Karpas-422 (cell line): Measurements from ENCODE around the gene COPA. TPM values are rescaled to one million over a fixed set of nuclear protein-coding genes. Genes with fewer than 3 reads are reported as not detected.

Experiments
- DNase-seq: peaks from one replicate; pipeline ENCODE4 v3.0.0-alpha.2; 2015
- H2AFZ ChIP-seq: fragments of 200-600 bp; sonication (generic); 2 replicates; pipeline ENCODE4 v1.6.1; 2014; ENCODE audit warnings: antibody characterized with exemption, low read length, mixed read lengths
- H3K27ac ChIP-seq: fragments of 200-600 bp; sonication (generic); 2 replicates; pipeline ENCODE4 v1.5.1; 2014; ENCODE audit warnings: mild to moderate bottlenecking, low read length, moderate library complexity
- H3K27me3 ChIP-seq: fragments of 200-600 bp; sonication (generic); 2 replicates; pipeline ENCODE4 v1.6.1; 2014; ENCODE audit warnings: low read length, mixed read lengths
- H3K36me3 ChIP-seq: fragments of 200-600 bp; sonication (generic); 2 replicates; pipeline ENCODE4 v1.6.1; 2014; ENCODE audit warnings: low read length, mixed read lengths; ENCODE audit not compliant: insufficient read depth
- H3K4me1 ChIP-seq: fragments of 200-600 bp; sonication (generic); 2 replicates; pipeline ENCODE4 v1.6.1; 2014; ENCODE audit warnings: mild to moderate bottlenecking, low read length, mixed read lengths
- H3K4me2 ChIP-seq: fragments of 200-600 bp; sonication (generic); 2 replicates; pipeline ENCODE4 v1.6.1; 2014; ENCODE audit warnings: low read length, low read depth, mild to moderate bottlenecking; ENCODE audit not compliant: poor library complexity, severe bottlenecking
- H3K4me3 ChIP-seq: fragments of 200-600 bp; sonication (generic); 2 replicates; pipeline ENCODE4 v1.5.1; 2014; ENCODE audit warnings: mild to moderate bottlenecking, antibody characterized with exemption, low read length, mixed read lengths
- H3K79me2 ChIP-seq: fragments of 200-600 bp; sonication (generic); 2 replicates; pipeline ENCODE4 v1.6.1; 2014; ENCODE audit warnings: mild to moderate bottlenecking, low read length, mixed read lengths
- H3K9ac ChIP-seq: fragments of 200-600 bp; sonication (generic); 2 replicates; pipeline ENCODE4 v1.6.0; 2014; ENCODE audit warnings: low read length
- H3K9me2 ChIP-seq: fragments of 200-600 bp; sonication (generic), shearing (Covaris generic); replicated peaks from 2 replicates; pipeline ENCODE4 v1.6.0; 2014; ENCODE audit warnings: mild to moderate bottlenecking, low read length, moderate library complexity; ENCODE audit not compliant: insufficient read depth
- H3K9me3 ChIP-seq: fragments of 300-700, 200-600 bp; sonication (generic); 2 replicates; pipeline ENCODE4 v1.6.1; 2014; ENCODE audit warnings: low read length, mixed read lengths
- H4K20me1 ChIP-seq: fragments of 200-600 bp; sonication (generic); 2 replicates; pipeline ENCODE4 v1.6.1; 2014; ENCODE audit warnings: mild to moderate bottlenecking, antibody characterized with exemption, low read length, low read depth; ENCODE audit not compliant: insufficient read depth
- total RNA-seq: library from RNA; depleted of rRNA; stranded (reverse); fragments of >200 nt; shearing (Covaris generic); gene quantifications from 2 replicates; pipeline ENCODE4 v1.2.3, GENCODE V29; 2014; ENCODE audit warnings: low replicate concordance

Gene COPA
- total RNA-seq, 1 experiment from 2014 or later: 107 TPM

DNA sequence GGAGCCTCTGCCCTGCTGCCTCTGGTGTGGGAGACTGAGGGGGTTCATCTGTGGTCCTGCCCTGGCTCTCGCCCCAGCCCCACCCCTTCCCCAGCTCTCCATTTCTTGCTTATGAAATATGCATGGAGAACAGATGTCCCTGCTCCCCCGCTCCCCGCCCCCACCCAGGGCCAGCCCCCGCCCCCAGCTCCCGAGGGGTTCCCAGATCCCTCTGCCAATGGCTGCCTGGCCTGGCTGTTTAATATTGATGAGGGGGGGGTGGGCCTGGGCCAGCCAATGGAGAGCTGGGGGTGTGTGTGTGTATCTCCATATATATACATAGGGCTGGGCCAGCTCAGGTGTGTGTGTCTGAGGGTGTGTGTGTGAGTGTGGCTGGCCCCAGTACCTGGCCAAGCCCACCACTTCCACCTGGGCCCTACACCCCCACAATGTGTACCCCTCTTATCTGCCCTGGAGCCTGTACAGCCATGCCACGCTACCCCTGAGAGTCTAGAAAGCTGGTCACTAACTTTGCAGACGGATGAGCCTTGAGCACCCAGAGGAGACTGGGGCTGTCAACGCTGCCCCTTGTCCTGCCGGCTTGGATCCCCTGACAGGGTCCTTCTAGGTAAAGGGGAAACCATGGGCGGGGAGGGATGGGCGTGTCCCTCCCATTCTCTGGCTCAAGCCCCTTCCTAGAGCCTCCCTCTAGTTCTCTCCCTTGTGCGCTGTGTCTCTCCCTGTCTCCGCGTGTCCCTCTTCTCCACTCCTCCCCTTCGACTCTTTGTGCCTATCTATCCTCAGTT is 23.9 kb upstream of the COPA start, which contains the start of gene NHLH1:
Gene NHLH1, plus strand, starts transcription at position 341 of the 785 bp plus-strand sequence. CDS start 3,661 bp downstream, outside the sequence.
- H3K36me3 ChIP-seq: no peaks in the 10 kb centered on the region
- no peaks in the 10 kb centered on the region for H3K9me3 ChIP-seq
- H4K20me1 ChIP-seq: no peaks in the 10 kb centered on the region
- no peak within 1 kb of the TSS for H3K4me3 ChIP-seq
- no peak within 1 kb of the TSS for H2AFZ ChIP-seq
- no peak within 1 kb of the TSS for H3K9ac ChIP-seq
- H3K79me2 ChIP-seq: no peaks in the 10 kb centered on the region
- no peaks in the 10 kb centered on the region for H3K9me2 ChIP-seq
- no peak within 1 kb of the TSS for H3K27ac ChIP-seq
- DNase-seq: peak; percentile 84
- no peak within 1 kb of the TSS for H3K4me2 ChIP-seq
- peaks cover 18% of the 10 kb centered on the region for H3K4me1 ChIP-seq
- H3K27me3 ChIP-seq: no peaks in the 10 kb centered on the region

DNA sequence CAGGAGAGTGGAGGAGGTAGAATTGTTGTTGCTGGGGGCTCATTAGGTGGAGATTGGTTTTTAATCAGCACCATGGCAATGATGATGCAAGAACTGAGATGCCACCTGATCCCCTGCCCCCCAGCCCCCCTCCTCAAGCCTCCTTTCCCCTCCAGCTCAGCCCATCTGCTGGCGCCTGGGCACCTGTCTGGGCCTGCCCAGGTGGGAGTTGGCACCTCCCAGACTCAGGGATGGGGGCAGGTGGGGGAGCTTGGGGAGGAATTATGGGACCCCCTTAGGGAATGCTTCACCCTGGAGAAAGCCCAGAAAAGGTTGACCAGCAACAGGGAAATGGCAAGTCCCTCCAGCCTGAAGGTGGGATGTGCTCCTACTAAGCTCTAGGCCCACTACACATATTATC is 22.3 kb upstream of the COPA start:
- Histone ChIP-seq H3K9me3 (no peaks in the 10 kb centered on the region), H3K27ac (no peak overlapping the region), H3K9me2 (no peaks in the 10 kb centered on the region), H3K4me1 (peaks cover 18% of the 10 kb centered on the region), H4K20me1 (no peaks in the 10 kb centered on the region), H3K79me2 (no peaks in the 10 kb centered on the region), H3K9ac (no peak overlapping the region), H3K36me3 (no peaks in the 10 kb centered on the region), H2AFZ (no peak overlapping the region), H3K4me3 (no peak overlapping the region), H3K4me2 (no peak overlapping the region), H3K27me3 (no peaks in the 10 kb centered on the region)
- DNase-seq: no peak

DNA sequence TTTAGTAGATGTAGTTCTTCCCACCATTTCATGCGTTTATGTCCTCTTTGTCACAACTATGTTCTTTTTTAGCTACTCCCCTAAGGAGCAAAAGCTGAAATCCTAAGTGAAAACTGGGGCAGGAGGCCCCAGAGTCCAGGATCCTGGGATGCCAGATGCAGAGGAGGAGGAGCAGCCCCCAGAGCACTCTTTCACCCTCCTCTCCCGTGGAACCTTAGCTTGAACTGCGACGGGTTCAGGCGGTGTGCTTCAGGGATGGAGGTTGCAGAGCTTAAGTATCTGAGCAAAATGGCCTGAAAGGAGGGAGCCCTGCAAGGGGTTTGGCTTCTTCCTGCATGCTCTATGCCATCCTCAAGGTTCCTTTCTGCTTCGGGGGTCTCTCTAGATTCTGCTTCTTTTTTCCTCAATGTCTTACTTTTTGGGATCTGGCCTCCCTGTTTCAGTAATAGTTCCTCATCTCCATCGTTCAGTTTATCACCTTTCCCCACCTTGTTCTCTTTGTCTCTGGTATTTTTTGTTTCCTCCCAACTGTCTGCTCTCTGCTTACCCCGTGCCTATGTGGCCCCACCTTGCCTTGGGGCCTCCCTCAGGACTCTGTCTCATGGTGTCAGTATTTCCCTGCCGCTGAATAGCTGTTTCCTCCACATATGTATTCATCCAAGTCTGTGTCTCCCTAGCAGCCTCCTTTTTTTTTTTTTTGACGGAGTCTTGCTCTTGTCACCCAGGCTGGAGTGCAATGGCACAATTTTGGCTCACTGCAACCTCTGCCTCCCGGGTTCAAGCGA is 21.1 kb upstream of the COPA start:
- H2AFZ ChIP-seq: no peak overlapping the region
- no peaks in the 10 kb centered on the region for H3K27me3 ChIP-seq
- H3K79me2 ChIP-seq: no peaks in the 10 kb centered on the region
- no peak overlapping the region for H3K9ac ChIP-seq
- 0 out of 2 replicates have a peak, but pooled peaks cover 4% of the 10 kb centered on the region for H3K36me3 ChIP-seq
- no peak overlapping the region for H3K4me2 ChIP-seq
- H3K4me1 ChIP-seq: peaks cover 18% of the 10 kb centered on the region
- H3K4me3 ChIP-seq: no peak overlapping the region
- H4K20me1 ChIP-seq: no peaks in the 10 kb centered on the region
- no peak overlapping the region for H3K27ac ChIP-seq
- H3K9me2 ChIP-seq: no peaks in the 10 kb centered on the region
- DNase-seq: no peak
- H3K9me3 ChIP-seq: no peaks in the 10 kb centered on the region

DNA sequence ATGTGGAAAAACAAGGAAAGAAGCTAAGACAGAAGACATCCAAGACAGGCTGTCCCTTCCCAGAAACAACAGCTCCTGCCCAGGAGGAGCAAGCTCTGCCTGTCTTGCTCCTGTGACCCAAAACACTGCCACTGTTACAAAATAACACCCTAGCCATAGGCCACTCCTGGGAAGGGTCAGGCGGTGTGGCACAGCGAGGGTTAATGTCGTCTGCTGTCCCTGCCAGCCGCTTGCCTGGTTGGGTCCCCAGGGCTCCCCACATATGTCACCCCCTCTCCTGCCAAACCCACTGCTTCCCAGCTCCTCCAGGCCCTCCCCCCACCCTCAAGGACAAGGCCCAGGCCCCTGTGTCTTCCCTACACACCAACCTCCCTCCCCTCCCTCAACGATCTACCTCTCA is 20.0 kb upstream of the COPA start:
- DNase-seq: no peak
- H4K20me1 ChIP-seq: no peaks in the 10 kb centered on the region
- H3K9me2 ChIP-seq: no peaks in the 10 kb centered on the region
- peaks cover 6% of the 10 kb centered on the region; the same call in 1 of the 2 replicates for H3K36me3 ChIP-seq
- no peaks in the 10 kb centered on the region for H3K9me3 ChIP-seq
- H2AFZ ChIP-seq: no peak overlapping the region
- H3K4me1 ChIP-seq: peaks cover 18% of the 10 kb centered on the region
- no peak overlapping the region for H3K4me2 ChIP-seq
- no peak overlapping the region for H3K9ac ChIP-seq
- no peaks in the 10 kb centered on the region for H3K27me3 ChIP-seq
- no peaks in the 10 kb centered on the region for H3K79me2 ChIP-seq
- no peak overlapping the region for H3K4me3 ChIP-seq
- H3K27ac ChIP-seq: no peak overlapping the region

DNA sequence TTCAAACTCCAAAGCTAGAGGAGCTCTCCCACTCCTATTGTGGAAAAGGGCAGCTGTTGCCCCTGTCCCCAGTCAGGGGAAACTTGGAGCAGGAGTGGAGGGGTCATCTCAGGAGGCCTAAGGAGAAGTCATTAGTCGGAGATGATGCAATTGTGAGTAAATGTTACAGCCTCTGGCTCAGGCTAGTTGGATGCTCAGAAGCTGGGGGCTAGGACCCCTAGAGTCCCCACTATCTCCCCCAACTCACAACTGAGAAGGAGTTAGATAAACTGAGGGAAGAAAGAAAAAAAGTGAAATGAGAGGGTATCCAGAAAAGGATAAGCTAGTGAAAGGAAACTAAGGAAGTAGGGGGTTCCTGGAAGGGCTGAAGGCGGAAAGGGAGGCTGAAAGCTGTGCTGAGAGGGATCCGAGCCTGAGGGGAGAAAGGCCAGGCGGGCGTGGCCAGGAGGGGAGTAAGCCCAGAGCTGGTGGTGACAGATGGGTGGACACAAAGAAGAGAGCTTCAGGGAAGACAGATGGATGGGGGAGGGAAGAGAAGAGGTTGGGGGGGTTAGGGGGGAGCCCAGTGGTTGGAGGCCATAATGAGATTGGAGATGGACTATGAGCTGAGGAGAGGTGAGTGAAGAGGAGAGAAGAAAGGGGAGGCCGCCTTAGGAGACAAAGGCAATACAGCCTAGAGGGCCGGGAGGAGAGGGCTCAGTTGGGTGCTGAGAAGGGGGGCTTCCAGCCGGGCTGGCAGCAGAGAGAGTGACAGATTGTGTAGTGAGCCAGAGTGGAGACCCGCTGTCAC is 19.3 kb upstream of the COPA start:
- Histone ChIP-seq H3K36me3 (peaks cover 10% of the 10 kb centered on the region; the same call in 1 of the 2 replicates), H3K4me3 (no peak overlapping the region), H3K27ac (peak overlapping the region; percentile 49; the same call in 1 of the 2 replicates), H3K9me2 (no peaks in the 10 kb centered on the region), H3K4me1 (peaks cover 18% of the 10 kb centered on the region), H3K9ac (peak overlapping the region; percentile 32; the same call in 1 of the 2 replicates), H3K4me2 (no peak overlapping the region), H3K27me3 (no peaks in the 10 kb centered on the region), H3K79me2 (no peaks in the 10 kb centered on the region), H2AFZ (no peak overlapping the region), H3K9me3 (no peaks in the 10 kb centered on the region), H4K20me1 (no peaks in the 10 kb centered on the region)
- DNase-seq: no peak

DNA sequence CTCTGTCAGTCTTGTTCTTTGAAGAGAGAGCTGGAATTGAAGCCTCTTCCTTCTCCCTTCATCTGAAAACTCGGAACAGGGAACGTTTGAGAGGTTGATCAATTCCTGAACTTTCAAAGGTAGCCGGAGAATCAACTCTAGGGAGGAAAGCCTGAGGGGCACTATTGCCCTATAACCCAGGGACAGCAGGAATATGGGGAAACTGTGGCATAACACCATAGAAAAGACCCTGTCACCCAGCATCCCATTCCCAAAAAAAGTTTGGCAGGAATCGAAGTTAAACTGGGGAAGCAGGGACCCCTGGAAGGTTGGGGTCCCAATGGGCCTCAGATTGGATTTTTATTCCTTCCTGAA is 18.7 kb upstream of the COPA start:
- Histone ChIP-seq H3K36me3 (peaks cover 11% of the 10 kb centered on the region; the same call in 1 of the 2 replicates), H3K9me3 (no peaks in the 10 kb centered on the region), H3K27me3 (no peaks in the 10 kb centered on the region), H3K9ac (peak overlapping the region; percentile 32; the same call in 1 of the 2 replicates), H2AFZ (no peak overlapping the region), H3K4me2 (no peak overlapping the region), H3K27ac (peak overlapping the region; percentile 49; the same call in 1 of the 2 replicates), H3K9me2 (no peaks in the 10 kb centered on the region), H3K4me1 (peaks cover 16% of the 10 kb centered on the region), H4K20me1 (no peaks in the 10 kb centered on the region), H3K79me2 (no peaks in the 10 kb centered on the region), H3K4me3 (no peak overlapping the region)
- no peak for DNase-seq

DNA sequence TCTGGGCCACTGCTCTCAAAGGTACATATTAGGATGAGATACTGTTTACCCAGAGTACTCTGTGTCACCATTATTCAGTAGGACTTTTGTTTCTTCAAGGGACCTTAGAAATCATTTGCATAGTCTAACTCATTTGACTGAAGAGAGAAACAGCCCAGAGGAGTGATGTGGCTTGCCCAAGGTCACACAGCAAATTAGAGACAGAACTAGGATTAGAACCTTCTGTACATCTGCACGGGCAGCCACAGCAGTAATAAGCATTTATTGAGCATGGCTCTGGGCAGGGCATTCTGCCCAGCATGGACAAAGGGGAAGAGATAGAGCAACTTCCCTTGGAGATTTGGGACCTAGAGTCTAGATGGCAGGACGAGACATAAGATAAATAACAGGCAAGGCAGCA is 18.1 kb upstream of the COPA start:
- Histone ChIP-seq H3K27me3 (no peaks in the 10 kb centered on the region), H3K4me1 (peaks cover 11% of the 10 kb centered on the region), H3K9me3 (no peaks in the 10 kb centered on the region), H3K9me2 (no peaks in the 10 kb centered on the region), H3K79me2 (no peaks in the 10 kb centered on the region), H2AFZ (no peak overlapping the region), H3K4me3 (no peak overlapping the region), H3K36me3 (peaks cover 17% of the 10 kb centered on the region; the same call in 1 of the 2 replicates), H4K20me1 (no peaks in the 10 kb centered on the region), H3K27ac (no peak overlapping the region), H3K4me2 (no peak overlapping the region), H3K9ac (no peak overlapping the region)
- no peak for DNase-seq
